Thyroid gland (tissue), 4 donors: ENCODE measurements around the gene USP6NL. TPM values are rescaled to one million over a fixed set of nuclear protein-coding genes. Genes with fewer than 3 reads are reported as not detected.

ENCODE experiments used
- DNase-seq, 2 donors: peaks; one replicate each; pipeline ENCODE4 v3.0.0-alpha.2; 2019
- H3K27ac ChIP-seq, 3 donors: fragments of 200-600 bp; sonication (generic); 1 replicate in 2 of 3; 2 replicates in 1 of 3; pipeline ENCODE4 v1.5.1; 2016 to 2019; ENCODE audit warnings: mild to moderate bottlenecking in 1 of 3, moderate library complexity in 1 of 3
- H3K27me3 ChIP-seq: fragments of 200-600 bp; sonication (generic); one replicate; pipeline ENCODE4 v1.5.1; 2019
- H3K36me3 ChIP-seq, 2 donors: fragments of 200-600 bp; sonication (generic); one replicate each; pipeline ENCODE4 v1.5.1; 2016 to 2019
- H3K4me1 ChIP-seq, 2 donors: fragments of 200-600 bp; sonication (generic); one replicate each; pipeline ENCODE4 v1.5.1; 2017 to 2019
- H3K4me3 ChIP-seq, 3 donors: fragments of 200-600 bp; sonication (generic); replicated peaks in 1 of 3; 1 replicate in 2 of 3; 2 replicates in 1 of 3; pipeline ENCODE4 v1.5.1; 2016; ENCODE audit warnings: mild to moderate bottlenecking in 1 of 3
- H3K9me3 ChIP-seq: fragments of 200-600 bp; sonication (generic); one replicate; pipeline ENCODE4 v1.5.1; 2017
- POLR2A ChIP-seq, 2 donors: fragments of 450-650 bp; IDR thresholded peaks; one replicate each; pipeline ENCODE4 v1.6.1; 2017; ENCODE audit warnings: antibody characterized with exemption in 2 of 2, mild to moderate bottlenecking in 2 of 2, moderate library complexity in 1 of 2
- WGBS, 2 donors: methylation state at CpG; one replicate each; pipeline ENCODE4 v1.1.5; 2017; 5-methylcytosine and 5-hydroxymethylcytosine counted together
- intact Hi-C: fragments of 100-400 bp; cut with DNase I; formaldehyde crosslinking; loops from one replicate; pipeline ENCODE4 v1.15.1; 2023
- total RNA-seq, 4 donors: library from RNA; depleted of rRNA; stranded (reverse); fragments of >200 nt; gene quantifications; one replicate each; pipeline ENCODE4 v1.2.3, GENCODE V29; 2016
- TF ChIP-seq, protein P1 (sequence below), 6 experiments: fragments of 200-600 bp in 3 of 6; fragments of 450-650 bp in 3 of 6; sonication (generic) in 3 of 6; IDR thresholded peaks; one replicate each; pipeline ENCODE4 v1.5.1; 2016 to 2019; ENCODE audit warnings: antibody characterized with exemption in 6 of 6, mild to moderate bottlenecking in 2 of 6, inconsistent platforms in 1 of 6, moderate library complexity in 1 of 6

The USP6NL gene
- total RNA-seq, 4 donors from 2014 or later = 16.7 to 24.3 (median 17.8) TPM

DNA sequence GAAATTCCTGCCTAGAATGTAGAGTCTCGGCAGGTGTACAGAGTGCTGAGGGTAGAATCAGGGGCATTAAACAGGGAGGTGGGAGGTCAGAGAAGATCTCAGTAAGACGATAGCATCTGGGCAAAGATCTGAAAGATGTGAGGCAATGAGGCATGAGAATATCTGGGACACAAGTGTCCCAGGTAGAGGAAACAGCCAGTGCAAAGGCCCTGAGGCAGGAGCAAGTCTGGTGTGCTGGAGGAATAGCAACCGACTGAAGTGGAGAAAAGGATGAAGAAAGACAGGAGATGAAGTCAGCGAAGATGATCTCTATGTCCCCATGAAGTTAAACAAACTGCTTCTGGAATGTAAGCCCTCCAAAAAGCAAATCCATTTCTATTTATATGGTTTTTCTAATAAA lies 84.4 kb downstream of the USP6NL start:
- Histone ChIP-seq H3K4me3 (no peak overlapping the region), H3K27me3 (no peaks in the 10 kb centered on the region), H3K4me1 (peaks cover 0 to 11% of the 10 kb centered on the region in 2 donors), H3K36me3 (no peaks in the 10 kb centered on the region), H3K9me3 (no peaks in the 10 kb centered on the region), H3K27ac (no peak overlapping the region)
- TF ChIP-seq POLR2A (IDR thresholded peaks at IDR 0.05) = no peak
- TF ChIP-seq, protein P1, sequence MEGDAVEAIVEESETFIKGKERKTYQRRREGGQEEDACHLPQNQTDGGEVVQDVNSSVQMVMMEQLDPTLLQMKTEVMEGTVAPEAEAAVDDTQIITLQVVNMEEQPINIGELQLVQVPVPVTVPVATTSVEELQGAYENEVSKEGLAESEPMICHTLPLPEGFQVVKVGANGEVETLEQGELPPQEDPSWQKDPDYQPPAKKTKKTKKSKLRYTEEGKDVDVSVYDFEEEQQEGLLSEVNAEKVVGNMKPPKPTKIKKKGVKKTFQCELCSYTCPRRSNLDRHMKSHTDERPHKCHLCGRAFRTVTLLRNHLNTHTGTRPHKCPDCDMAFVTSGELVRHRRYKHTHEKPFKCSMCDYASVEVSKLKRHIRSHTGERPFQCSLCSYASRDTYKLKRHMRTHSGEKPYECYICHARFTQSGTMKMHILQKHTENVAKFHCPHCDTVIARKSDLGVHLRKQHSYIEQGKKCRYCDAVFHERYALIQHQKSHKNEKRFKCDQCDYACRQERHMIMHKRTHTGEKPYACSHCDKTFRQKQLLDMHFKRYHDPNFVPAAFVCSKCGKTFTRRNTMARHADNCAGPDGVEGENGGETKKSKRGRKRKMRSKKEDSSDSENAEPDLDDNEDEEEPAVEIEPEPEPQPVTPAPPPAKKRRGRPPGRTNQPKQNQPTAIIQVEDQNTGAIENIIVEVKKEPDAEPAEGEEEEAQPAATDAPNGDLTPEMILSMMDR (IDR thresholded peaks at IDR 0.05) = no peak
- intact Hi-C loops = no loop called here
- DNase-seq = no peak
- WGBS, 2 donors = 96% methylated on average over 4 of the region's 4 CpGs

GRCh38 chr10:11525503-11525902 lies 85.9 kb downstream of the USP6NL start:
- TF ChIP-seq, protein P1 (IDR thresholded peaks at IDR 0.05) = no peak
- no peak for TF ChIP-seq POLR2A (IDR thresholded peaks at IDR 0.05)
- Histone ChIP-seq H3K36me3 (no peaks in the 10 kb centered on the region), H3K27ac (no peak overlapping the region), H3K4me1 (peaks cover 0 to 11% of the 10 kb centered on the region in 2 donors), H3K4me3 (no peak overlapping the region), H3K27me3 (no peaks in the 10 kb centered on the region), H3K9me3 (no peaks in the 10 kb centered on the region)
- 52 to 85% methylated on average over 6 of the region's 6 CpGs for WGBS, 2 donors
- DNase-seq = peak; percentile 15
- intact Hi-C loops = no loop called here

GRCh38 chr10:11522821-11523245 lies 88.6 kb downstream of the USP6NL start:
- Histone ChIP-seq H3K27ac (no peak overlapping the region), H3K4me3 (no peak overlapping the region), H3K9me3 (no peaks in the 10 kb centered on the region), H3K4me1 (peaks cover 0 to 1% of the 10 kb centered on the region in 2 donors), H3K36me3 (no peaks in the 10 kb centered on the region), H3K27me3 (no peaks in the 10 kb centered on the region)
- WGBS, 2 donors = 65 to 75% methylated on average over 4 of the region's 4 CpGs
- no peak for DNase-seq
- TF ChIP-seq POLR2A (IDR thresholded peaks at IDR 0.05) = no peak
- TF ChIP-seq, protein P1 (IDR thresholded peaks at IDR 0.05) = no peak
- intact Hi-C loops = no loop called here

DNA sequence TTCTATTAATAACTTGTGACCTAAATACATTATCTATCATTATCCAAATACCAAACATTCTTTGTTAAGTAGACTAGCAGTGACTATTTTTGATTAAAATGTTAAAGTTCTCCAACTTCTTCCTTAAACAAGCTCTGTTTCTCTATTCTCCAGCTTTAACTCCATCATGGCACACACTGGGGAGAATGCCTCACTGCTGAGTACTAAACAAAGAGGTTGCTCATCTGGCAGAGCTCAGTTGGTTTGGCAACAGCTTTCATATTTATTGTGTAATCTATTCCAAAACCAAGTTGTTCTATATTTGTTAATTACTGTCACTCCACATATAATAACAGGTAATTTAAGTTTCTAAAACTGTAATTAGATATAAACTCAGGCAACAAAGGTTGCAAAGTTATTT lies 89.6 kb downstream of the USP6NL start:
- intact Hi-C loops = no loop called here
- Histone ChIP-seq H3K9me3 (no peaks in the 10 kb centered on the region), H3K27me3 (no peaks in the 10 kb centered on the region), H3K4me1 (no peaks in the 10 kb centered on the region), H3K4me3 (no peak overlapping the region), H3K36me3 (no peaks in the 10 kb centered on the region), H3K27ac (no peak overlapping the region)
- DNase-seq = no peak
- TF ChIP-seq POLR2A (IDR thresholded peaks at IDR 0.05) = no peak
- TF ChIP-seq, protein P1 (IDR thresholded peaks at IDR 0.05) = no peak

GRCh38 chr10:11520892-11521291 lies 90.6 kb downstream of the USP6NL start:
- Histone ChIP-seq H3K4me3 (no peak overlapping the region), H3K36me3 (no peaks in the 10 kb centered on the region), H3K27me3 (no peaks in the 10 kb centered on the region), H3K4me1 (no peaks in the 10 kb centered on the region), H3K27ac (no peak overlapping the region), H3K9me3 (no peaks in the 10 kb centered on the region)
- no peak for TF ChIP-seq POLR2A (IDR thresholded peaks at IDR 0.05)
- TF ChIP-seq, protein P1 (IDR thresholded peaks at IDR 0.05) = no peak
- DNase-seq = no peak
- intact Hi-C loops = no loop called here
- 80 to 100% methylated on average over 1 of the region's 1 CpG for WGBS, 2 donors
